GM18951 (cell line): ENCODE results near the gene CDH6.
"Not testable (repeated sequence)": the region's sequence is repeated elsewhere in the genome, so short reads cannot be mapped to it uniquely, and the experiment has no call there.

Experiments
- POLR2A ChIP-seq: IDR thresholded peaks from 4 replicates; pipeline ENCODE4 v1.6.1; 2011; ENCODE audit warnings: mild to moderate bottlenecking; ENCODE audit not compliant: insufficient read length, insufficient read depth; ENCODE audit errors: extremely low read depth
- in situ Hi-C: fragments of 300-500 bp; cut with MboI; formaldehyde crosslinking; loops from one replicate; pipeline ENCODE4 v1.12.0; 2022; ENCODE audit warnings: low sequenced_read_pairs, mixed read lengths, inconsistent platforms; ENCODE audit not compliant: unreplicated experiment

The CDH6 gene

GRCh38 chr5:31335456-31335855, 142.0 kb downstream of the CDH6 start:
- in situ Hi-C loops = no loop called here
- no peak for TF ChIP-seq POLR2A

DNA sequence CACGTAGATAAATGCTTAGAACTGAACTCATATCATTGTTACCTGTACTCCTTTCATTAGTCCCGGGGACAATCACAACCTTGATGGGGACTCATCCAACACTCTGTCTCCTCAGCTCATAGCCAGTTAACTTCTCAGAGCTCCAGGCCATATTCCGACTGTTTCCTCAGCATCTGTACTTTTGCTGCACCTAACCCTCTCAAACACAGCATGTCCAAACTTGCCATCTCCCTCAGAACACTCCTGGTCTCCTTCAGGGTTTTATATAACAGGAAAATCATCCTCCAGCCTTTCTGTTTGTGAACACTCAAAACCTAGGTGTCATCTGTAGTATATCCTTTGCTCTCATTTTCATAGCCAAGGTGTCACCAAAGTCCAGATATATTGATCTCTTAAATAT, 150.5 kb downstream of the CDH6 start:
- no peak for TF ChIP-seq POLR2A

DNA sequence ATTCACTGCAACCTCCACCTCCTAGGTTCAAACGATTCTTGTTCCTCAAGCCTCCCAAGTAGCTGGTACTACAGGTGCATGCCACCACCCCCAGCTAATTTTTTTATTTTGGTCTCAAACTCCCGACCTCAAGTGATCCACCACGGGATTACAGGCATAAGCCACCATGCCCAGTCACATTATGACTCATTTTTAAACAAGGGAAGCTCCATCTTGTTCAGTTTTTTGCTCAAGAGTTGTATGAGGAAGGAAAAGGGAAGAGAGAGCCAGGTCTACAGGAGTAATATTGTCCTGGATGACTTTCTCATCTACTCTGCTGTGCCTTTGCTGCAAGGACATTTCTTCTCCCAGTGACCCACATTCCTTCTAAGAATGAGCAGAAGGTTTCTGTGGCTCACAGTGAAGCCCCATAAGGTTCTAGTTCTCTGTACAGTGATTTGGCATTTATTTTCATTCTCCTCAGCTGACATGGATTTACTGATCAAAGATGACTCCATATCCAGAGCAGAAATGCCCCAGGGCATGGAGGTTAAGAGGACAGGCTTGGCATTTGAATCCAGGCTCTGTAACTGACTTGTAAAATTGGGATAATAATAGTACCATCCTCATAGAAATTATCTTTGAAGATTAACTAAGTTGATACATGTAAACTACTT, 153.5 kb downstream of the CDH6 start:
- no peak for TF ChIP-seq POLR2A
- in situ Hi-C loops = no loop called here

More for the DNA sequence above, 150.5 kb downstream of the CDH6 start:
- in situ Hi-C loops = no loop called here

DNA sequence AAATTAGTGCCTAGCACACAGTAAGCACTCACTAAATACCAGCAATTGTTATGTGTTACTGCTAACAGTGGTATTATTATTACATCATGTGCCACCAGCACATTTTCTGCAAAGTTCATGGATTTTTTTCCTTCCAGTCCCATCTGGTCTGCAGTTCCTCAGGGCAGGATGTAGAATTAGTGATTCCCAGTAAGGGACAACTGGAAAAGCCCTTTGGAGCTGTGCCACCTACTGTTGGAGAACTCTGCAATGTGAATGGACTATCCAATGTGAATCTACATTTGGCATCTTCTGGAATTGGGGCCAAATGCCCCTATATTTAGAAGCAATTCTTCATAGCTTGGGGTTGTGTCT, 154.0 kb downstream of the CDH6 start:
- in situ Hi-C loops = no loop called here
- no peak for TF ChIP-seq POLR2A

DNA sequence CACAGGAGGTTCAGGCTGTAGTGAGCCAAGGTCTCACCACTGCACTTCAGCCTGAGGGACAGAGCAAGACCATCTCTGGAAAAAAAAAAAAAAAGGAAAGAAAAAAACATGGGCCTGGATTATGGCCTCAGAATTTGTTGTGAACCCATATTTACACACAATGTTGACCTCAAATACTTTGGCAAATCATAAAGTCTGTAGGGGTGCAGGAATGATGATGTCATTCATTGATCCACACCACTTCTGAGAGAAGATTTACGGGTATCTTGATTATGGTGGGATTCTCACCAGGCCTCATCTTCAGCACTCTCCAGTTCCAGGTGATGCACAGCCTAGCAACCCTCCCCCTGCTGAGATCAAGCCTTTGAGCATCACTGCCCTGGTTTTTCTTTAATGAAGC, 156.9 kb downstream of the CDH6 start:
- TF ChIP-seq POLR2A = no peak
- in situ Hi-C loops = no loop called here

DNA sequence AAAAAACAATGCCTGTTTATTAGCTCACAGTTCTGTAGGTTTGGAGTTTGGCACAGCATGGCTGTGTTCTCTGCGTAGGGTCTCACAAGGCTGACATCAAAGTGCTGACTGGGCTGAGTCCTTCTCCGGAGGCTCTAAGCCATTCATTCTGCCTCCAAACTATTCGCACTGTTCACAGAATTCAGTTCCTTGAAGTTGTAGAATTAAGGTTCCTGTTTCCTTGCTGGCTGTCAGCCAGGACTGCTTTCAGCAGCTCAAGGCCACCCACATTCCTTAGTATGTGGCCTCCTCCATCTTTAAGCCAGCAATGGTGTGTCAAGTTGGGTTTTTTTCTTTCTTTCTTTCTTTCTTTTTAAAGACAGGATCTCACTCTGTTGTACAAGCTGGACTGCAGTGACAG, 161.9 kb downstream of the CDH6 start:
- in situ Hi-C loops = no loop called here
- no peak for TF ChIP-seq POLR2A

GRCh38 chr5:31357038-31357437, 163.6 kb downstream of the CDH6 start:
- TF ChIP-seq POLR2A = no peak
- in situ Hi-C loops = no loop called here

DNA sequence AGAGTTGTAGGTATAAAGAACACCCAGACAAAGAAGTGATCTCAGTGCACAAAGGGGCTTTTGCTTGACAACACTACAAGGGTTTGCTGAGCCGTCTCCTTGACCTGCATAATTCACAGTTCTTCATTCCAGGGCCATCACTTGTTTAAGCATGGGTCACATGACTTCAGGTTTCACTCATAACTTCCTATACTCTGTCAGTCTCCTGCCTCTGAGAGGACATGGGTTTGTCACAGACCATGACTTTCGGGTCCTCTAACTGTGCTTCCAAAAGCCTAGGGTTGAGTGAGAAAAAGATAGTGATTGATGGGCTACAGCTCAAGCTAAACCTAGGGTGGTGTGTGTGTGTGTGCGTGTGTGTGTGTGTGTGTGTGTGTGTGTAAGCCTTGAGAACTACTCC, 166.4 kb downstream of the CDH6 start:
- in situ Hi-C loops = no loop called here
- TF ChIP-seq POLR2A = no peak

GRCh38 chr5:31361234-31361633, 167.7 kb downstream of the CDH6 start:
- in situ Hi-C loops = no loop called here
- no peak for TF ChIP-seq POLR2A

DNA sequence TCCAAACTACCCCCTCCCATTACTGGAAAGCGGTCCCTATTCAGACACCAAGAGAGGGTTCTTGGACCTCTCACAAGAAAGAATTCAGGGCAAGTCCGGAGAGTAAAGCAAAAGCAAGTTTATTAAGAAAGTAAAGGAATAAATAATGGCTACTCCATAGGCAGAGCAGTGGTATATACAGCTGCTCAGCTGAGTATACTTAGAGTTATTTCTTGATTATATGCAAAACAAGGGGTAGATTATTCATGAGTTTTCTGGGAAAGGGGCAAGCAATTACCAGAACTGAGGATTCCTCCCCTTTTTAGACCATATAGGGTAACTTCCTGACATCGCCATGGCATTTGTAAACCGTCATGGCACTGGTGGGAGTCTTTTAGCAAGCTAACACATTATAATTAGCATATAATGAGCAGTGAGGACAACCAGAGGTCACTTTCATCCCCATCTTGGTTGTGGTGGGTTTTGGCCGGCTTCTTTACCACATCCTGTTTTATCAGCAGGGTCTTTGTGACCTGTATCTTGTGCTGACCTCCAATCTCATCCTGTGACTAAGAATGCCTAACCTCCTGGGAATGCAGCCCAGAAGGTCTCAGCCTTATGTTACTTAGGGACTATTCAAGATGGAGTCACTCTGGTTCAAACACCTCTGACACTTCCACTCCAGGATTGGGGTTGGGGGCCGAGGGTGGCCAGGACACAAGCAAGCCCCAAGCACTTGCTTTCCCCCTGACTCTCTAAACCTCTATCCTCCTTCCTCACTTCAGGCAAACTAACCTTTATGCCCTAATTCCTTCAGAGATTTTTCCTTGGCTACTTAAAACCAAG, 168.4 kb downstream of the CDH6 start:
- in situ Hi-C loops = not testable (repeated sequence)

- TF ChIP-seq POLR2A = no peak
- in situ Hi-C loops = no loop called here
Measured at GRCh38 chr5:31362529-31362900, 169.0 kb downstream of the CDH6 start.

DNA sequence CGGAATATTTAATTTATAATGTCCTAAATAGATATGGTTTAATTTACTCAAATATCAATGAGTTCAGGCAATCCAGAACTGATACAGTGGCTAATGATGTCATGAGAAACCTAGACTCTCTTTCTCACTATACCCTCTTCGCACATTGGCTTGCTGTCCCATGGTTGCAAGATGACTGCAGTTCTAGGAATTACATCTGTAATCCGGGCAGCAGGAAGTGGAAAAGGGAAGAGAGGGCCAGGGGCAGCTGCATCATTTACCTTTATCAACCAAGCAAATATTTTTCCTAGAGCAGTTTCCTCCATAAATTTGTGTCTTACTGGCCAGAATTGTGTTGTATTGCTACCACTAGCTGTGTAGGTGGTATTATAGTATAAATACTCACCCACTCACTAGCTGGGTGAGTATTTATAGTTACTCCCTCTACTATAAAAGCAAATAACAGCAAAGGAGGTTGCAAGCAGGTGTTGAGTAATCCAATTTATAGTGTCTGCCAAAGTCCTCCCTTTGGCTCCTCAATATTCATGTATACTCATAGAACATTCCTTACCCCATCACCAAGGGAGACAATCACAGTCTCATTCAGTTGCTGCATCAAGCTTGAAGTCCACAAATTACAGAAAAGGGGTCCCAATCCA, 169.6 kb downstream of the CDH6 start:
- no peak for TF ChIP-seq POLR2A
- in situ Hi-C loops = no loop called here

- in situ Hi-C loops = no loop called here
- TF ChIP-seq POLR2A = no peak
Measured at GRCh38 chr5:31364881-31365636, 171.6 kb downstream of the CDH6 start.

GRCh38 chr5:31365776-31366175, 172.3 kb downstream of the CDH6 start:
- in situ Hi-C loops = no loop called here
- no peak for TF ChIP-seq POLR2A

DNA sequence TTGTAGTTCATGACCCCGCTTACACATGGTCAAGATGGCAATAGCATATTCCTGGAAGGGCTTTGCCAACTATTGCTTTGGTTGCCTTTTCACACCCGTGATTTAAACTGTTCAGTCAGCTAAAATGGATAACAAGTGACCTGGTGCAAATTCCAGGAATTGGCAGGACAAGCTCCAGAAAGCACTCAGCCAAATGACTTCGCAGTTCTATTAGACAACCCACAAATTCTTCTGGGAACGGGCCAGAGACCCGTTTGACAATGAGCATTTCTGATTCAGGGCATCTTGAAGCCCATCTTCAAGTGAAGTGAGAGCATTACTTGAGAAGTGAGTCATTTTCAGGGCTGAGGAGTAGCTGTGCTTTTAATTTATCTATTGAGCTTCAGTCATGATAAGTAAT, 173.5 kb downstream of the CDH6 start:
- TF ChIP-seq POLR2A = no peak

More for the DNA sequence above, 173.5 kb downstream of the CDH6 start:
- in situ Hi-C loops = no loop called here
